ENCODE measurements around the gene GTPBP2.

GTPBP2 gene

GRCh38 chr6:43588194-43588593, 40.9 kb downstream of the GTPBP2 start:
- Histone ChIP-seq H3K9me3 (ENCODE audit: low read length) (no peaks in the 10 kb centered on the region), H3K27ac (ENCODE audit: low read depth, low read length) (no peak overlapping the region), H3K4me3 (ENCODE audit: low read depth in 1 of 2, low read length in 2 of 2) (no peak overlapping the region), H3K9ac (ENCODE audit: low read length) (no peak overlapping the region), H3K27me3 (ENCODE audit: control insufficient read depth in 1 of 2, insufficient read depth in 2 of 2, low read length in 2 of 2) (no peaks in the 10 kb centered on the region), H3K4me1 (ENCODE audit: insufficient read depth, low read length) (no peaks in the 10 kb centered on the region), H3K36me3 (ENCODE audit: insufficient read depth, low read length) (peaks cover 41% of the 10 kb centered on the region)

GRCh38 chr6:43584892-43585570, 44.0 kb downstream of the GTPBP2 start:
- no peak overlapping the region for H3K9ac ChIP-seq (ENCODE audit: low read length)
- H3K4me1 ChIP-seq (ENCODE audit: insufficient read depth, low read length): no peaks in the 10 kb centered on the region
- no peak overlapping the region for H3K27ac ChIP-seq (ENCODE audit: low read depth, low read length)
- no peaks in the 10 kb centered on the region for H3K27me3 ChIP-seq (ENCODE audit: control insufficient read depth in 1 of 2, insufficient read depth in 2 of 2, low read length in 2 of 2)
- peaks cover 53% of the 10 kb centered on the region for H3K36me3 ChIP-seq (ENCODE audit: insufficient read depth, low read length)
- no peak overlapping the region for H3K4me3 ChIP-seq (ENCODE audit: low read depth in 1 of 2, low read length in 2 of 2)
- no peaks in the 10 kb centered on the region for H3K9me3 ChIP-seq (ENCODE audit: low read length)

- no peaks in the 10 kb centered on the region for H3K4me1 ChIP-seq (ENCODE audit: insufficient read depth, low read length)
- H3K9me3 ChIP-seq (ENCODE audit: low read length): no peaks in the 10 kb centered on the region
- no peak overlapping the region for H3K9ac ChIP-seq (ENCODE audit: low read length)
- no peaks in the 10 kb centered on the region for H3K27me3 ChIP-seq (ENCODE audit: control insufficient read depth in 1 of 2, insufficient read depth in 2 of 2, low read length in 2 of 2)
- no peak overlapping the region for H3K4me3 ChIP-seq (ENCODE audit: low read depth in 1 of 2, low read length in 2 of 2)
- H3K27ac ChIP-seq (ENCODE audit: low read depth, low read length): no peak overlapping the region
- peaks cover 41% of the 10 kb centered on the region for H3K36me3 ChIP-seq (ENCODE audit: insufficient read depth, low read length)
These were observed 46.2 kb downstream of the GTPBP2 start for GRCh38 chr6:43582911-43583310.

- Histone ChIP-seq H3K9me3 (ENCODE audit: low read length) (no peaks in the 10 kb centered on the region), H3K36me3 (ENCODE audit: insufficient read depth, low read length) (peaks cover 22% of the 10 kb centered on the region), H3K27ac (ENCODE audit: low read depth, low read length) (no peak overlapping the region), H3K27me3 (ENCODE audit: control insufficient read depth in 1 of 2, insufficient read depth in 2 of 2, low read length in 2 of 2) (no peaks in the 10 kb centered on the region), H3K4me3 (ENCODE audit: low read depth in 1 of 2, low read length in 2 of 2) (no peak overlapping the region), H3K9ac (ENCODE audit: low read length) (no peak overlapping the region), H3K4me1 (ENCODE audit: insufficient read depth, low read length) (peaks cover 20% of the 10 kb centered on the region)
These were observed 49.9 kb downstream of the GTPBP2 start for GRCh38 chr6:43579171-43579570.

- no peak overlapping the region for H3K9ac ChIP-seq (ENCODE audit: low read length)
- peaks cover 20% of the 10 kb centered on the region for H3K4me1 ChIP-seq (ENCODE audit: insufficient read depth, low read length)
- H3K36me3 ChIP-seq (ENCODE audit: insufficient read depth, low read length): peaks cover 18% of the 10 kb centered on the region
- no peak overlapping the region for H3K27ac ChIP-seq (ENCODE audit: low read depth, low read length)
- H3K27me3 ChIP-seq (ENCODE audit: control insufficient read depth in 1 of 2, insufficient read depth in 2 of 2, low read length in 2 of 2): no peaks in the 10 kb centered on the region
- H3K9me3 ChIP-seq (ENCODE audit: low read length): no peaks in the 10 kb centered on the region
- H3K4me3 ChIP-seq (ENCODE audit: low read depth in 1 of 2, low read length in 2 of 2): no peak overlapping the region
These were observed 50.3 kb downstream of the GTPBP2 start for GRCh38 chr6:43578748-43579147.

- Histone ChIP-seq H3K4me3 (ENCODE audit: low read depth in 1 of 2, low read length in 2 of 2) (peak within 1 kb of the TSS; percentile 94 to 97), H3K4me1 (ENCODE audit: insufficient read depth, low read length) (peaks cover 20% of the 10 kb centered on the region), H3K36me3 (ENCODE audit: insufficient read depth, low read length) (peaks cover 9% of the 10 kb centered on the region), H3K27me3 (ENCODE audit: control insufficient read depth in 1 of 2, insufficient read depth in 2 of 2, low read length in 2 of 2) (no peaks in the 10 kb centered on the region), H3K27ac (ENCODE audit: low read depth, low read length) (peak within 1 kb of the TSS; percentile 86), H3K9ac (ENCODE audit: low read length) (peak within 1 kb of the TSS; percentile 62), H3K9me3 (ENCODE audit: low read length) (no peaks in the 10 kb centered on the region)
These were observed 53.1 kb downstream of the GTPBP2 start, which contains the start of the genes POLH and XPO5 for GRCh38 chr6:43575772-43576551. POLH (plus strand) TSS chr6:43576185; CDS start chr6:43582320, 6,135 bp downstream. XPO5 (minus strand) TSS chr6:43576038; CDS start chr6:43575864, 174 bp downstream.

GRCh38 chr6:43575105-43575771, 53.8 kb downstream of the GTPBP2 start:
- Histone ChIP-seq H3K9me3 (ENCODE audit: low read length) (no peaks in the 10 kb centered on the region), H3K9ac (ENCODE audit: low read length) (peak overlapping the region; percentile 34), H3K4me1 (ENCODE audit: insufficient read depth, low read length) (peaks cover 20% of the 10 kb centered on the region), H3K27me3 (ENCODE audit: control insufficient read depth in 1 of 2, insufficient read depth in 2 of 2, low read length in 2 of 2) (no peaks in the 10 kb centered on the region), H3K36me3 (ENCODE audit: insufficient read depth, low read length) (peaks cover 14% of the 10 kb centered on the region), H3K27ac (ENCODE audit: low read depth, low read length) (peak overlapping the region; percentile 81), H3K4me3 (ENCODE audit: low read depth in 1 of 2, low read length in 2 of 2) (peak overlapping the region; percentile 94 to 97)

- Histone ChIP-seq H3K9ac (ENCODE audit: low read length) (no peak overlapping the region), H3K27ac (ENCODE audit: low read depth, low read length) (no peak overlapping the region), H3K4me3 (ENCODE audit: low read depth in 1 of 2, low read length in 2 of 2) (no peak overlapping the region), H3K9me3 (ENCODE audit: low read length) (no peaks in the 10 kb centered on the region), H3K36me3 (ENCODE audit: insufficient read depth, low read length) (peaks cover 23% of the 10 kb centered on the region), H3K27me3 (ENCODE audit: control insufficient read depth in 1 of 2, insufficient read depth in 2 of 2, low read length in 2 of 2) (no peaks in the 10 kb centered on the region), H3K4me1 (ENCODE audit: insufficient read depth, low read length) (peaks cover 14% of the 10 kb centered on the region)
These were observed 57.0 kb downstream of the GTPBP2 start for GRCh38 chr6:43572015-43572414.

GRCh38 chr6:43570876-43571441, 58.1 kb downstream of the GTPBP2 start:
- Histone ChIP-seq H3K27me3 (ENCODE audit: control insufficient read depth in 1 of 2, insufficient read depth in 2 of 2, low read length in 2 of 2) (no peaks in the 10 kb centered on the region), H3K4me1 (ENCODE audit: insufficient read depth, low read length) (peaks cover 8% of the 10 kb centered on the region), H3K36me3 (ENCODE audit: insufficient read depth, low read length) (peaks cover 27% of the 10 kb centered on the region)

More at GRCh38 chr6:43570876-43571441, 58.1 kb downstream of the GTPBP2 start:
- no peak overlapping the region for H3K9ac ChIP-seq (ENCODE audit: low read length)
- no peak overlapping the region for H3K27ac ChIP-seq (ENCODE audit: low read depth, low read length)
- H3K9me3 ChIP-seq (ENCODE audit: low read length): no peaks in the 10 kb centered on the region
- no peak overlapping the region for H3K4me3 ChIP-seq (ENCODE audit: low read depth in 1 of 2, low read length in 2 of 2)
